Measurements from ENCODE around the gene FASTK. TPM values are rescaled to one million over a fixed set of nuclear protein-coding genes. Genes with fewer than 3 reads are reported as not detected.

Gene FASTK
- total and polyA plus RNA-seq, 2 donors (not counting 3 experiments of a cell fraction or from before 2014, with no cell fraction given), result 73.3 to 113 TPM

DNA sequence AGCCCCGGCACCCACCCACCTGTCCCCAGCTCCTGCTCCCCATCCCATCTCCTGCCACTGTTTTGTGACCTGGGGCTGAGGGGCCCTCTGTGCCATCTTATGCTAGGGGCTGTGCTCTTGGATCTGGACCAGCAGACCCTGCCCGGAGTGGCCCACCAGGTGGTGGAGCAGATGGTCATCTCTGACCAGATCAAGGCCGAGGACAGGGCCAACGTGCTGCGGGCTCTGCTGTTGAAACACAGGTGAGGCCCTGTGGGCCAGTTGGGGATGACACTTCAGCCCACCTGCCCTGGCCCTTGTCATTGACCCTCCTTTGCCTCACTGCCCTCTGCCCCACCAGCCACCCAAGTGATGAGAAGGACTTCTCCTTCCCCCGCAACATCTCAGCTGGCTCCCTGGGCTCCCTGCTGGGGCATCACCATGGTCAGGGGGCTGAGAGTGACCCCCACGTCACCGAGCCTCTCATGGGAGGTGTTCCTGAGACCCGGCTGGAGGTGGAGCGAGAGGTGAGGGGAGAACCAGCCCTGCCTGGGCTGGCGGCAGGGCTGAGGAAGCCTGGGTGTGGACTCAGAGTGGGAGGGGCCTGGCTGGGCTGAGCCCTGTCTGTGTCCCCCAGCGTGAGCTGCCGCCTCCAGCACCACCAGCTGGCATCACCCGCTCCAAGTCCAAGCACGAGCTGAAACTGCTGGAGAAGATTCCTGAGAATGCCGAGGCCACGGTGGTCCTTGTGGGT, 10.6 kb downstream of the FASTK start:
- Histone ChIP-seq H3K4me1 (ENCODE audit: control insufficient read depth, extremely low read depth, insufficient read depth, low read length) (no peaks in the 10 kb centered on the region), H3K36me3 (ENCODE audit: control insufficient read depth in 2 of 2, extremely low read depth in 1 of 2, insufficient read depth in 2 of 2, low read length in 2 of 2) (peaks cover 18 to 73% of the 10 kb centered on the region in 2 experiments), H3K4me3 (replicated peaks in 1 of 3; ENCODE audit: insufficient read depth in 1 of 3, low read depth in 1 of 3, low read length in 3 of 3) (no peak overlapping the region), H2AFZ (ENCODE audit: low read depth, low read length) (no peak overlapping the region), H3K27me3 (ENCODE audit: control insufficient read depth in 2 of 2, insufficient read depth in 2 of 2, low read length in 2 of 2) (no peaks in the 10 kb centered on the region), H3K9me3 (replicated peaks; ENCODE audit: control insufficient read depth, insufficient read depth, low read length) (no peaks in the 10 kb centered on the region), H3K27ac (ENCODE audit: insufficient read depth, low read depth, low read length) (no peak overlapping the region), H3K79me2 (ENCODE audit: control insufficient read depth, insufficient read depth, low read length) (no peaks in the 10 kb centered on the region), H3K9ac (replicated peaks; ENCODE audit: extremely low read depth, insufficient read depth, low read length) (no peak overlapping the region), H3K9me1 (replicated peaks; ENCODE audit: control insufficient read depth, extremely low read depth, insufficient read depth, low read length) (no peaks in the 10 kb centered on the region), H3K4me2 (ENCODE audit: insufficient read depth, low read length) (no peak overlapping the region), H4K20me1 (replicated peaks; ENCODE audit: control insufficient read depth, extremely low read depth, insufficient read depth, low read length) (no peaks in the 10 kb centered on the region)
- dilution Hi-C loops (cut with MboI; ENCODE audit: extremely low pct_ligation_motif_present, low sequenced_read_pairs), result no loop called here
- TF ChIP-seq, protein P1, sequence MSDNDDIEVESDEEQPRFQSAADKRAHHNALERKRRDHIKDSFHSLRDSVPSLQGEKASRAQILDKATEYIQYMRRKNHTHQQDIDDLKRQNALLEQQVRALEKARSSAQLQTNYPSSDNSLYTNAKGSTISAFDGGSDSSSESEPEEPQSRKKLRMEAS (IDR thresholded peaks at IDR 0.05; ENCODE audit: insufficient read depth, insufficient read length), result no peak
- TF ChIP-seq FOS (IDR thresholded peaks at IDR 0.05; ENCODE audit: borderline replicate concordance, insufficient read depth, low read length) (no peak), EZH2 (IDR thresholded peaks at IDR 0.05; ENCODE audit: borderline replicate concordance, low read depth, low read length, severe bottlenecking) (no peak), MYC (IDR thresholded peaks at IDR 0.05; ENCODE audit: low read depth, low read length) (no peak), POLR2A (IDR thresholded peaks at IDR 0.05; ENCODE audit: low read depth, low read length) (no peak), JUN (IDR thresholded peaks at IDR 0.05; ENCODE audit: borderline replicate concordance, insufficient read depth, insufficient read length, low read depth) (no peak), GATA2 (IDR thresholded peaks at IDR 0.05; ENCODE audit: insufficient read depth, insufficient read length, low read depth, low read length) (no peak), POLR2AphosphoS5 (IDR thresholded peaks at IDR 0.05; ENCODE audit: insufficient read depth, low read depth, low read length) (no peak)
- TF ChIP-seq, protein P2, sequence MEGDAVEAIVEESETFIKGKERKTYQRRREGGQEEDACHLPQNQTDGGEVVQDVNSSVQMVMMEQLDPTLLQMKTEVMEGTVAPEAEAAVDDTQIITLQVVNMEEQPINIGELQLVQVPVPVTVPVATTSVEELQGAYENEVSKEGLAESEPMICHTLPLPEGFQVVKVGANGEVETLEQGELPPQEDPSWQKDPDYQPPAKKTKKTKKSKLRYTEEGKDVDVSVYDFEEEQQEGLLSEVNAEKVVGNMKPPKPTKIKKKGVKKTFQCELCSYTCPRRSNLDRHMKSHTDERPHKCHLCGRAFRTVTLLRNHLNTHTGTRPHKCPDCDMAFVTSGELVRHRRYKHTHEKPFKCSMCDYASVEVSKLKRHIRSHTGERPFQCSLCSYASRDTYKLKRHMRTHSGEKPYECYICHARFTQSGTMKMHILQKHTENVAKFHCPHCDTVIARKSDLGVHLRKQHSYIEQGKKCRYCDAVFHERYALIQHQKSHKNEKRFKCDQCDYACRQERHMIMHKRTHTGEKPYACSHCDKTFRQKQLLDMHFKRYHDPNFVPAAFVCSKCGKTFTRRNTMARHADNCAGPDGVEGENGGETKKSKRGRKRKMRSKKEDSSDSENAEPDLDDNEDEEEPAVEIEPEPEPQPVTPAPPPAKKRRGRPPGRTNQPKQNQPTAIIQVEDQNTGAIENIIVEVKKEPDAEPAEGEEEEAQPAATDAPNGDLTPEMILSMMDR (IDR thresholded peaks at IDR 0.05; ENCODE audit: extremely low read depth in 1 of 2, insufficient read depth in 1 of 2, low read depth in 1 of 2, low read length in 2 of 2), result no peak
- CTCF ChIA-PET, result no interaction called here
- intact Hi-C loops (cut with micrococcal nuclease), result no loop called here
- FAIRE-seq (no peak), DNase-seq (ENCODE audit: low read depth, low spot score) (no peak)
- no TSS peak for BruUV-seq (replicated peaks)
- POLR2A ChIA-PET, result no interaction called here
